Activated CD4-positive, alpha-beta memory T cell treated with anti-CD3 and anti-CD28 coated beads, Interleukin-2, amount 10 ng/mL, durations not matched to agents 7 days and 5 days (primary cell): ENCODE measurements around the gene HSD17B14. TPM values are rescaled to one million over a fixed set of nuclear protein-coding genes. Genes with fewer than 3 reads are reported as not detected.
"Not testable (repeated sequence)": the region's sequence is repeated elsewhere in the genome, so short reads cannot be mapped to it uniquely, and the experiment has no call there.

ENCODE experiments used
- CTCF ChIA-PET: fragments of 350-600 bp; sonication (Branson Sonifier 250); formaldehyde crosslinking; loops from one replicate; lab custom pipeline; 2021; ENCODE audit warnings: antibody characterized with exemption, inconsistent platforms; lab: Charles Lee
- POLR2A ChIA-PET: fragments of 350-600 bp; sonication (Branson Sonifier 250); formaldehyde crosslinking; loops from one replicate; lab custom pipeline; 2021; ENCODE audit warnings: antibody characterized with exemption; lab: Charles Lee
- DNase-seq: peaks from one replicate; pipeline ENCODE4 v3.0.0-alpha.2; 2020
- H3K27ac Mint-ChIP-seq: one replicate; pipeline ENCODE4 v1.8.0; 2021; ENCODE audit warnings: mild to moderate bottlenecking, mixed read lengths
- H3K27me3 Mint-ChIP-seq: one replicate; pipeline ENCODE4 v1.8.0; 2021; ENCODE audit warnings: mixed read lengths
- H3K36me3 Mint-ChIP-seq: one replicate; pipeline ENCODE4 v1.8.0; 2021; ENCODE audit warnings: low read depth, mixed read lengths
- H3K4me1 Mint-ChIP-seq: one replicate; pipeline ENCODE4 v1.8.0; 2021; ENCODE audit warnings: mixed read lengths
- H3K4me3 Mint-ChIP-seq: one replicate; pipeline ENCODE4 v1.8.0; 2021; ENCODE audit warnings: mild to moderate bottlenecking, mixed read lengths
- H3K9me3 Mint-ChIP-seq: one replicate; pipeline ENCODE4 v1.8.0; 2021; ENCODE audit warnings: mixed read lengths
- total RNA-seq, 2 experiments: library from RNA; stranded (reverse); gene quantifications; one replicate each; pipeline ENCODE4 v1.2.3, GENCODE V29; 2021

The HSD17B14 gene
- total RNA-seq, 2 experiments from 2014 or later, result 0.50 to 0.63 TPM

DNA sequence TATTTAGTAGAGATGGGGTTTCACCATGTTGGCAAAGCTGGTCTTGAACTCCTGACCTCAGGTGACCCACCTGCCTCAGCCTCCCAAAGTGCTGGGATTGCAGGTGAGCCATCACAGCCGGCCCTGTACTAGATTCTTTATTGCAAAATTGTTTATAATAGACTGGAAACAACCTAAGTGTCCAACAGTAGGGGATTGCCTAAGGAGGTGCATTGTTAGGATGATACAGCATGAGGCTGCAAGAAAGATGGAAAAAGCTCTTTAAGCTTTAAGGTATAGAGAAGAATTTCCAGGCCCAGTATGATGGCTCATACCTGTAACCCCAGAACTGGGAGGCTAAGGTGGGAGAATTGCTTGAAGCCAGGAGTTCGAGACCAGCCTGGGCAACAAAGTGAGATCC is 33.7 kb downstream of the HSD17B14 start:
- no peaks in the 10 kb centered on the region for H3K36me3 Mint-ChIP-seq
- no peak for DNase-seq
- H3K4me3 Mint-ChIP-seq, result no peak overlapping the region
- no peak overlapping the region for H3K27ac Mint-ChIP-seq
- ChIA-PET CTCF (interaction anchor here (1.3 to 2.0 kb wide), 3 partner anchors 33 to 191 kb away, joined by 3 to 11 read pairs (median 3); partner anchors contain the start of genes GYS1, HSD17B14 and RUVBL2), POLR2A (no interaction called here)
- H3K9me3 Mint-ChIP-seq, result no peaks in the 10 kb centered on the region
- peaks cover 3% of the 10 kb centered on the region for H3K4me1 Mint-ChIP-seq
- no peaks in the 10 kb centered on the region for H3K27me3 Mint-ChIP-seq

DNA sequence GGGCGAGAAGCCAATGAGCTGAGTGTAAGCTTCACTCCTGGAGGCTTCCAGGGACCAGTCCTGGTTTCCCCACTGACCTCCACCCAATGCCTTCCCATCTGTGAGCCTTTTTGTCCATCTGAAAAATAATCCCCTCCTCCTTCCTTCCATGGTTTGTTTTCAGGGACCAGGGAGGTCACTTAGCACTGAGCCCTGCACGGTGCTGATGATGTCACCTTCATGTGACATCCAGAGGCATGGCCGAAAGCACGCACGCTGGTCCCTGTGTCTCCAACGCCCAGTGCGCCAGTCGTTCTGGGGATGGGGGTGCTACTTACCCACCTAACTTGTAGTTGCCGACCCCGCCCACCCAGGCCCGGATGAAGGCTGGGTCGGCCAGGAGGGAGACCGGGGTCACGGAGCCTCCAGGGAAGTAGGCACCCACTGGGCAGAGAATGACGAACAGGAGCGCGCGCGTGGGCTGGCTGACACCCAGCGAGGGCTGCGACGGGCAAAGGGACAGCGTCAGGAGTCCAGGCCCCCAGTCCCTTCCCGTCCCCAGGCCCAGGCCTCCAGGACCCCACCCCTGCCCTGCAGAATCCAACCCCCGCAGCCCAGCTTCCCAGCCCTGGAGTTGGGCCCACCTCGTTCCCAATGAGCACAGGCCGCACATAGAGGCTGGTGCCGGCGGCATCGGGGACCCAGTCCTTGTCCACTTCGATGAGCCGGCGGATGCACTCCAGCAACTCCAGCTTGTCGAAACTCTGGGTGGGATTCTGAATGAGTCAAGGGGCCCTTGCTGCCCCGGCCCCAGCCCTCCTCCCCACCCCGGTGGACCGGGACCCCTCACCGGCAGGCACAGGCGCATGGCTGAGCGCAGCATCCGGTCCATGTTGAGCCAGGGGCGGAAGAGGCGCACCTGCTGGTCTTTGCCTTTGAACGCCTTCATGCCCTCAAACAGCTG is 36.7 kb downstream of the HSD17B14 start:
- Mint-ChIP-seq H3K4me3 (no peak overlapping the region), H3K9me3 (no peaks in the 10 kb centered on the region), H3K36me3 (no peaks in the 10 kb centered on the region), H3K4me1 (peaks cover 4% of the 10 kb centered on the region), H3K27ac (no peak overlapping the region), H3K27me3 (no peaks in the 10 kb centered on the region)
- no peak for DNase-seq
- ChIA-PET POLR2A (interaction anchor here (1.3 kb wide), 1 partner anchor 11 kb away, joined by 4 read pairs; the partner anchor contains the start of gene BCAT2), CTCF (no interaction called here)

DNA sequence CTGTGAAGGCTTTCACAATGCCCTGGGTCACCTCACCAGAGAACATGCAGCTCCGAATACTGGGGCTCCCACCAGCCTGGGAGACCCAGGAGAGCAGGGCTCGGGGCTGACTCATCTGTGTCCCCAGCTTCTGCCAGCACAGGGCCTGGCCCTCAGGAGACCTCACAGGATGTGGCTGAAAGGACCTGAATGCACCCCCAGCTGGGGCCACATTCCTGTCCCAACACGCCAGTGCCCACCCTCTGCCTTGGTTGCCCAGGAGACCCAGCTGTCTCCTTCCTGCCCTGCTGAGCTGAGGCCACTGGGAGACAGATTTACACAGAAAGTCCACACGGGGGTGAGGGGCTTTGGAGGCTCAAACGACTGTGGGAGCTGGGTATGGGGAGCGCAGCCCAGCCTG is 37.4 kb downstream of the HSD17B14 start:
- POLR2A ChIA-PET, result no interaction called here
- DNase-seq, result no peak
- Mint-ChIP-seq H3K36me3 (no peaks in the 10 kb centered on the region), H3K27ac (no peak overlapping the region), H3K4me1 (peaks cover 8% of the 10 kb centered on the region), H3K4me3 (no peak overlapping the region), H3K27me3 (no peaks in the 10 kb centered on the region), H3K9me3 (no peaks in the 10 kb centered on the region)
- CTCF ChIA-PET, result no interaction called here

DNA sequence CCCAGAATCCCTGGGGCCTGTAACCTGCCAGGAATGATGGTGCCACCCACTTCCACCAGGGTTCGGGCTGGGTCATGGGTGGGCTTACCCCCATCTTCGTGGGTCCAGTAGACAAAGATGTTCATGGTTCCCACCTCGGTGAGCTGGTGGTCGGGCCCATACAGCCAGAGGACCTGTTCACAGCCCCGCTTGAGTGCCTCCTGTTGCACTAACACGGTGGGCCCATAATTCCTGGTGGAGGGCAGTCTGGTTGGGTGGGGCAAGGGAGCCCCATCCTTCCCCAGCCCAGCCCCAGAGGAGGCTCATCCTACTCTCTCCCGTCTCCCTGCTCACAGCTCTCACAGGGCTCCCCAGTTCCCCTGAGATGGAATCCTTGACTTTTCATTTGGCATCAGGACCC is 39.2 kb downstream of the HSD17B14 start:
- DNase-seq, result no peak
- Mint-ChIP-seq H3K27me3 (no peaks in the 10 kb centered on the region), H3K36me3 (no peaks in the 10 kb centered on the region), H3K4me1 (peaks cover 8% of the 10 kb centered on the region), H3K9me3 (no peaks in the 10 kb centered on the region), H3K4me3 (no peak overlapping the region), H3K27ac (no peak overlapping the region)
- CTCF ChIA-PET, result interaction anchor here (0.5 kb wide), 1 partner anchor 174 kb away, joined by 3 read pairs; no protein-coding TSS in a partner anchor
- POLR2A ChIA-PET, result interaction anchor here (2.3 kb wide), 1 partner anchor 14 kb away, joined by 22 read pairs; the partner anchor contains the start of gene BCAT2

DNA sequence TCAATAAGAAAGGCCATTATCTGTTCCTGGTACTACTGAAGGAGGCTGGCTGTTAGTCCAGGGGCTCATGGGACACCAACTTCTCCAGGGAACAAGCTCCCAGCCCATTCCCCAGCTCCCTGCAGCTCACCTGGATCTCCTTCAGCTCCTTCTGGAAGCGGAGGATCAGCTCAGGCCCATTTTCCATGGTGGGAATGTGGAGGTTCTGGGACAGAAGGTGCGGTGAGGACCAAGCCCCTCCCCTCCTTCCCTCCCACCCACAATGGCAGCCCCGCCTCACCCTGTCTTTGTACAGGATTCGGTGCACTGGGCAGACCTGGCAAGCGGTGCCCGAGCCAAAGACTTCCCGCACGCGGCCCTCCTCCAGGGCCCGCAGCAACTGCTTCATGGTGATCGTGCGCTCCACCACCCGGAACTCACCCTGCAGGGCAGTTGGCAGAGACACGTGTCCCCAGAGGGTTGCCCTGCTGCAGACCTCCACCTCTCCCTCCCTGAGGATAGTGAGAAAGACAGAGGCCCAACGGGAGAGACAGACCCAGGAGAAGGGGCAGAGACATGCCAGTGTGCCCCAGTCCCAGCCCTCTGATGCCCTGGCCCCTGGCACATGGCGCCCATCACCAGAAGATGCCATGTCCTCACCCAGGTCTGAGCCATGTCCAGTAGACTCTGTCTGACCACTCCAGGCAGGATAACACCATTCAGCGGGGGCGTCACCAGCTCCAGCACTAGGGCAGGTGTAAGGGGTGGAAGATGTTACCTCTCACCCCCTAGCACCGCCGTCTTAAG is 39.8 kb downstream of the HSD17B14 start:
- Mint-ChIP-seq H3K27ac (no peak overlapping the region), H3K27me3 (no peaks in the 10 kb centered on the region), H3K36me3 (no peaks in the 10 kb centered on the region), H3K9me3 (no peaks in the 10 kb centered on the region), H3K4me1 (peaks cover 8% of the 10 kb centered on the region), H3K4me3 (no peak overlapping the region)
- CTCF ChIA-PET, result interaction anchor here (0.5 to 4.1 kb wide), 10 partner anchors 15 to 196 kb away, joined by 3 to 71 read pairs (median 8); partner anchors contain the start of genes BCAT2, GYS1, HSD17B14 and RUVBL2
- POLR2A ChIA-PET, result interaction anchor here (0.9 to 2.3 kb wide), 6 partner anchors 10 to 174 kb away, joined by 3 to 22 read pairs (median 6); partner anchors contain the start of genes BCAT2 and PPP1R15A
- DNase-seq, result no peak

DNA sequence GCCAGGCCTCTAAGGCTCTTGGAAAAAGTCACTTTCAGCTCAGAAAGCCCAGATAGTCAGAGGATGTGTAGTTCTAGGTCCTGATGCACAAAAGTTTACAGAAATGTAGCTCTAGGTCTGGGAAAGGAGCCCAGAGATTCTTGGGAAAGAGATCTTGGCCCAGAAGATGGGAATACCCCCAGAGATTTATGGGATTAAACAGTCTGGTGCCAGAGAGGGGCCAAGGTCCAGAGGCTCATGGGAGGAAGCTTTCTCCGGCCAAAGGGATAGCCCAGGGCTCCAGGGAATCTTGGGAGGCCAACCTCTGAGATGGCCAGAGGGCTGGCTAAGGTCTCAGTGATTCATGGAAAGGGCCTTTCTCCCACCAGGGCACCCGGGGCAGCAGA is 40.6 kb downstream of the HSD17B14 start:
- POLR2A ChIA-PET, result interaction anchor here (0.6 to 2.3 kb wide), 9 partner anchors 10 to 175 kb away, joined by 3 to 22 read pairs (median 4); partner anchors contain the start of genes BCAT2, HSD17B14 and PPP1R15A
- Mint-ChIP-seq H3K27me3 (no peaks in the 10 kb centered on the region), H3K4me3 (peak overlapping the region; percentile 90), H3K36me3 (no peaks in the 10 kb centered on the region), H3K9me3 (no peaks in the 10 kb centered on the region), H3K4me1 (peaks cover 8% of the 10 kb centered on the region), H3K27ac (peak overlapping the region; percentile 80)
- CTCF ChIA-PET, result interaction anchor here (0.6 to 4.1 kb wide), 35 partner anchors 10 to 302 kb away, joined by 3 to 71 read pairs (median 5); partner anchors contain the start of genes BAX, BCAT2, DHDH and GYS1
- no peak for DNase-seq

DNA sequence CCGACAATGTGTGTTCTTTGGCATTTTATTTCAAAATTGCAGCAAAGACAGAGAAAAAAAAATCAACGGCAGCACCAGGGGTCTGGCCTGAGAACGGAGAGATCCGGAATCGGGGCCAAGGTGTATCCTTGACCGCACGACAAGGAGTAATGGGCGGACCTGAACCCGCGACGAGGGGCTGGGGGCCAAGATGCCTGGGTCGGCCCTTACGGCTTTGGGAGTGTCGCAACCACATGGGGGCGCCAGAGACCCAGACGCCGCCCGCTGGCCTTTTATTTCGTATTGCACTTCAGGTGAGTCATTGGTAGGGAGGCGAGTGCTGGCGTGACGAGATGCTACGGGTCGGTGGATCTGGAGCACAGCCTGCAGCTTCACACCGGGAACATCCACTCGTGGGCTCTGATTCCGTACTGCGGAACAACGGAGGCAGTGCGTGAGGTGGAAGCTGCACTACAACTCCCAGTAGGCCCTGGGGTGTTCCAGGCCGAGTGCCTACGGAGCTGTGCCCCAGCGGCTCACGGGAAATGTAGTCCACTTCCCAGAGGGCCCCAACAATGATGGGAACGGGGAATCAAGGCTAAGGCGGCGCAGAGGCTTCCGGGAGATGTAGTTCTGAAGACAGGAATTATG is 41.1 kb downstream of the HSD17B14 start:
- H3K4me3 Mint-ChIP-seq, result peak overlapping the region; percentile 90
- H3K27me3 Mint-ChIP-seq, result no peaks in the 10 kb centered on the region
- DNase-seq, result peak; percentile 89
- H3K27ac Mint-ChIP-seq, result peak overlapping the region; percentile 80
- H3K36me3 Mint-ChIP-seq, result no peaks in the 10 kb centered on the region
- POLR2A ChIA-PET, result interaction anchor here (0.6 to 2.3 kb wide), 7 partner anchors 10 to 176 kb away, joined by 3 to 22 read pairs (median 5); partner anchors contain the start of genes BCAT2 and HSD17B14
- CTCF ChIA-PET, result interaction anchor here (0.7 to 4.1 kb wide), 34 partner anchors 9 to 303 kb away, joined by 3 to 71 read pairs (median 5); partner anchors contain the start of genes BAX, BCAT2, DHDH and GYS1
- H3K9me3 Mint-ChIP-seq, result no peaks in the 10 kb centered on the region
- H3K4me1 Mint-ChIP-seq, result peaks cover 8% of the 10 kb centered on the region

DNA sequence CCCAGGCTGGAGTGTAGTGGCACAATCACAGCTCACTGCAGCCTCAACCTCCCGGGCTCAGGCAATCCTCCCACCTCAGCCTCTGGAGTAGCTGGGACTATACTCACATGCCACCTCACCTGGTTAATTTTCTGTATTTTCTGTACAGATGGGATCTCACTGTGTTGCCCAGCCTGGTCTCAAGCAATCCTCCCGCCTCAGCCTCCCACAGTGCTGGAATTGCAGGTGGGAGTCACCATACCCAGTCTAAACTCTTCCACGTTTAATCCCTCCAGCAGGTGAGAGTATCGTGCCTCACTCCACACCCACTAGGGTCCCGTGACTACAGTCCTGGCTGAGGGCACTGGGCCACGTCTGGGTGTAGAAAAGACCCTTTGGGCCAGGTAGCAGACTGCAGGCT is 42.0 kb downstream of the HSD17B14 start:
- CTCF ChIA-PET, result interaction anchor here (0.6 to 4.1 kb wide), 7 partner anchors 12 to 177 kb away, joined by 3 to 71 read pairs (median 20); partner anchors contain the start of genes BAX and BCAT2
- no peak overlapping the region for H3K27ac Mint-ChIP-seq
- no peaks in the 10 kb centered on the region for H3K36me3 Mint-ChIP-seq
- DNase-seq, result no peak
- H3K9me3 Mint-ChIP-seq, result no peaks in the 10 kb centered on the region
- POLR2A ChIA-PET, result interaction anchor here (1.6 kb wide), 1 partner anchor 42 kb away, joined by 5 read pairs; the partner anchor contains the start of gene HSD17B14
- H3K27me3 Mint-ChIP-seq, result no peaks in the 10 kb centered on the region
- H3K4me1 Mint-ChIP-seq, result peaks cover 8% of the 10 kb centered on the region
- peak overlapping the region; percentile 90 for H3K4me3 Mint-ChIP-seq

DNA sequence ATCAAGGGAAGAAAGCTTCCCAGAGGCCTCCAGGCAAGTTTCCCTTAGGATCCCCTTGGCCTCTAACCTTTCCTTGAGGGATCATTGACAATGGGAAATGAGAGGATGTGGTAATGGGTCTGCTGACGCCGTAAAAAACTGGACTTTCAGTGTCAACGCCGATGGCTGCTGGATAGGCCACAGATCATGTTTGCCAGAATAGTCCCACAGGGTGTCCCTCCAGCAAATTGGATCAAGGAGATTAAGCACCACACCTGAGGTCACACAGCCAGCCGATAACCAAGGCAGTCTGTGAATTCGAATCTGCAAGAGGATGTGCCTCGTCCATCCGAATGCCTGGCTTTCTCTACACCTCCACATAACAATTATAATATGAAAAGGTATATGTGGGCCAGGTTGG is 43.0 kb downstream of the HSD17B14 start:
- ChIA-PET POLR2A (interaction anchor here (0.6 kb wide), 1 partner anchor 47 kb away, joined by 4 read pairs; no protein-coding TSS in a partner anchor), CTCF (interaction anchor here (0.9 to 4.1 kb wide), 4 partner anchors 11 to 49 kb away, joined by 3 to 71 read pairs (median 18); partner anchors contain the start of genes BCAT2 and HSD17B14)
- Mint-ChIP-seq H3K4me3 (no peak overlapping the region), H3K4me1 (peaks cover 8% of the 10 kb centered on the region), H3K27me3 (no peaks in the 10 kb centered on the region), H3K27ac (no peak overlapping the region), H3K36me3 (no peaks in the 10 kb centered on the region), H3K9me3 (no peaks in the 10 kb centered on the region)
- no peak for DNase-seq

DNA sequence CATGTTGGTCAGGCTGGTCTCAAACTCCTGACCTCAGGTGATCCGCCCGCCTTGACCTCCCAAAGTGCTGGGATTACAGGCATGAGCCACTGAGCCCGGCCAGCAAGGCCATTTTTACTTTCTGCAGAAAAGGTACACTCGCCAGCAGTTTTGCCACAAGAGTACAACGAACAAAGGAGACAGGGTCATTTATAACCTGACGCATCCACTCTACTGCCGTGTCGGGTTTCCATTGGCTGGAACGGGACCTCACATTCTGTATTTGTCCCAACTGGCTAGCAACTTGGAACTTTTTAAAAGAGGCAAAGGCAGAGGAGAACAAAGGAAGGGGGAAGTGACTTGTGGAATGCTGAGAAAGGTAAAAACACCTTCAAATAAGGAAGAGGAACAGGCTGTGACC is 49.0 kb downstream of the HSD17B14 start:
- ChIA-PET CTCF (interaction anchor here (0.7 to 6.0 kb wide), 28 partner anchors 8 to 330 kb away, joined by 3 to 109 read pairs (median 4); partner anchors contain the start of genes CA11, GYS1, HSD17B14 and NUCB1), POLR2A (interaction anchor here (0.9 kb wide), 1 partner anchor 183 kb away, joined by 3 read pairs; no protein-coding TSS in a partner anchor)
- not testable (repeated sequence) for H3K4me3 Mint-ChIP-seq, H3K4me1 Mint-ChIP-seq, H3K9me3 Mint-ChIP-seq, DNase-seq, H3K27ac Mint-ChIP-seq, H3K36me3 Mint-ChIP-seq
- H3K27me3 Mint-ChIP-seq, result peaks cover 13% of the 10 kb centered on the region

DNA sequence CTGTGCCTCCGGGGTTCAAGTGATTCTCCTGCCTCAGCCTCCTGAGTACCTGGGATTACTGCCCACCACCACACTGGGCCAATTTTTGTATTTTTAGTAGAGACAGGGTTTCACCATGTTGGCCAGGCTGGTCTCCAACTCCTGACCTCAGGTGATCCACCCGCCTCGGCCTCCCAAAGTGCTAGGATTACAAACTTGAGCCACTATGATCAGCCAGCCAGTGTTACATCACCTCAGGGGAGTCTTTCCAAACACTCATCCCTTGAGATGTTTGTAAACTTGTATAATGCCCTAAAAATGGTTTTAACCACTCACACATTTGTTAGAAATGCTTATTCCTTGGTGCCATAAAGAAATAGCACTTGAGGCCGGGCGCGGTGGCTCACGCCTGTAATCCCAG is 49.9 kb downstream of the HSD17B14 start:
- H3K27ac Mint-ChIP-seq, POLR2A ChIA-PET, H3K36me3 Mint-ChIP-seq, H3K9me3 Mint-ChIP-seq, H3K4me3 Mint-ChIP-seq, H3K4me1 Mint-ChIP-seq, DNase-seq: not testable (repeated sequence)
- CTCF ChIA-PET, result interaction anchor here (0.7 to 6.0 kb wide), 3 partner anchors 15 to 185 kb away, joined by 3 to 109 read pairs (median 22); no protein-coding TSS in a partner anchor
- peaks cover 14% of the 10 kb centered on the region for H3K27me3 Mint-ChIP-seq
